HepG2 (cell line): ENCODE measurements around the gene CACNA2D1.

ENCODE experiments used
- AKAP8 ChIP-seq: sonication (generic); formaldehyde crosslinking; IDR thresholded peaks from 2 replicates; pipeline ENCODE4 v1.5.1; 2020; ENCODE audit warnings: mild to moderate bottlenecking, missing genetic modification reagents
- KAT7 ChIP-seq: IDR thresholded peaks from 2 replicates; pipeline ENCODE4 v1.6.1; 2018; ENCODE audit warnings: borderline replicate concordance, missing compliant biosample characterization
- KLF16 ChIP-seq, 2 experiments: sonication (generic) in 1 of 2; formaldehyde crosslinking in 1 of 2; IDR thresholded peaks; 2 replicates each; pipeline versions ENCODE4 v1.6.1 to v1.8.0; 2016 to 2023; ENCODE audit warnings: missing genetic modification reagents in 2 of 2, missing compliant biosample characterization in 1 of 2
- POLR2A ChIP-seq, 2 experiments: IDR thresholded peaks; 2 replicates each; pipeline ENCODE4 v1.6.1; 2011; ENCODE audit warnings: low read depth in 2 of 2, low read length in 2 of 2, mild to moderate bottlenecking in 1 of 2, moderate library complexity in 1 of 2; ENCODE audit not compliant: insufficient read depth in 1 of 2
- PRPF4 ChIP-seq: fragments of 200-400 bp; formaldehyde crosslinking; IDR thresholded peaks from 2 replicates; pipeline ENCODE4 v1.6.1; 2016; ENCODE audit warnings: low read length, low read depth; ENCODE audit not compliant: poor library complexity, severe bottlenecking
- SAFB2 ChIP-seq: sonication (generic); formaldehyde crosslinking; IDR thresholded peaks from 2 replicates; pipeline ENCODE4 v1.5.1; 2020; ENCODE audit warnings: missing genetic modification reagents, low read depth, mild to moderate bottlenecking, borderline replicate concordance
- TCF7L2 ChIP-seq: IDR thresholded peaks from 2 replicates; pipeline ENCODE4 v1.6.1; 2011; ENCODE audit warnings: mild to moderate bottlenecking, low read depth, low read length, moderate library complexity
- YY1 ChIP-seq: IDR thresholded peaks from 2 replicates; pipeline ENCODE4 v1.6.1; 2011; ENCODE audit warnings: low read length, low read depth, moderate library complexity, mild to moderate bottlenecking; ENCODE audit not compliant: insufficient read depth, insufficient replicate concordance
- ZFP41 ChIP-seq: sonication (generic); formaldehyde crosslinking; IDR thresholded peaks from 2 replicates; pipeline ENCODE4 v1.4.0; 2020; ENCODE audit warnings: mild to moderate bottlenecking, missing genetic modification reagents, borderline replicate concordance
- TF ChIP-seq, protein P1 (sequence below): sonication (generic); formaldehyde crosslinking; IDR thresholded peaks from 2 replicates; pipeline ENCODE4 v1.4.0; 2020; ENCODE audit warnings: missing genetic modification reagents

DNA sequence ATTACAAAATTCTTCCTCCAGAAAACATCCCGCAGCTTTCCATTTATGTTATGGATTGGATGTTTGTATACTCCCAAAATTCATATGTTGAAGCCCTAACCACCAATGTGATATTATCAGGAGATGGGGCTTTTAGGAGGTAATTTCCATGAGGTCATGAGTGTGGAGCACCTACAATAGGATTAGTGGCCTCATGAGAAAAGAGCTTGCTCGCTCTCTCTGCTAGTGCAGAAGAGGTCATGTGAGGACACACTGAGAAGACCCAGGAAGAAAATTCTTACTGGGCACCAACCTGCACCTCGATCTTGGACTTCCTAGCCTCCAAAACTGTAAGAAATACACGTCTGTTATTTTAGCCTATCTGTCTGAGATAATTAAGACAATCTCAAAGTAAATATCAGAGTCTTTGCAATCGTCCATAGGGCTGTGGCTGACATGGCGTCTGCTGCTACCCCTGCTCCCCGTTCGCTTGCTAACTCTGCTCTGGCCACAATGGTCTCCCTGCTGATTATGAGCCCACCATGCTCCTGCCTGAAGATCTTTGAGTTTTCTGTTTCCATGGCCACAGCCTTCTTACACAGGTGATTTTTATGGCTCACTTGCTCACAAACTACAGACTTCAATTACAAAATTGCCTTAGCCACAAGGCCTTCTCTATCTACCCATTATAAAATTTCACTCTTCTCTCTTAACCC is 333.3 kb downstream of the CACNA2D1 start:
- TF ChIP-seq, protein P1, sequence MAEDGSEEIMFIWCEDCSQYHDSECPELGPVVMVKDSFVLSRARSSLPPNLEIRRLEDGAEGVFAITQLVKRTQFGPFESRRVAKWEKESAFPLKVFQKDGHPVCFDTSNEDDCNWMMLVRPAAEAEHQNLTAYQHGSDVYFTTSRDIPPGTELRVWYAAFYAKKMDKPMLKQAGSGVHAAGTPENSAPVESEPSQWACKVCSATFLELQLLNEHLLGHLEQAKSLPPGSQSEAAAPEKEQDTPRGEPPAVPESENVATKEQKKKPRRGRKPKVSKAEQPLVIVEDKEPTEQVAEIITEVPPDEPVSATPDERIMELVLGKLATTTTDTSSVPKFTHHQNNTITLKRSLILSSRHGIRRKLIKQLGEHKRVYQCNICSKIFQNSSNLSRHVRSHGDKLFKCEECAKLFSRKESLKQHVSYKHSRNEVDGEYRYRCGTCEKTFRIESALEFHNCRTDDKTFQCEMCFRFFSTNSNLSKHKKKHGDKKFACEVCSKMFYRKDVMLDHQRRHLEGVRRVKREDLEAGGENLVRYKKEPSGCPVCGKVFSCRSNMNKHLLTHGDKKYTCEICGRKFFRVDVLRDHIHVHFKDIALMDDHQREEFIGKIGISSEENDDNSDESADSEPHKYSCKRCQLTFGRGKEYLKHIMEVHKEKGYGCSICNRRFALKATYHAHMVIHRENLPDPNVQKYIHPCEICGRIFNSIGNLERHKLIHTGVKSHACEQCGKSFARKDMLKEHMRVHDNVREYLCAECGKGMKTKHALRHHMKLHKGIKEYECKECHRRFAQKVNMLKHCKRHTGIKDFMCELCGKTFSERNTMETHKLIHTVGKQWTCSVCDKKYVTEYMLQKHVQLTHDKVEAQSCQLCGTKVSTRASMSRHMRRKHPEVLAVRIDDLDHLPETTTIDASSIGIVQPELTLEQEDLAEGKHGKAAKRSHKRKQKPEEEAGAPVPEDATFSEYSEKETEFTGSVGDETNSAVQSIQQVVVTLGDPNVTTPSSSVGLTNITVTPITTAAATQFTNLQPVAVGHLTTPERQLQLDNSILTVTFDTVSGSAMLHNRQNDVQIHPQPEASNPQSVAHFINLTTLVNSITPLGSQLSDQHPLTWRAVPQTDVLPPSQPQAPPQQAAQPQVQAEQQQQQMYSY (CRISPR knock-in tag) = no peak
- TF ChIP-seq ZFP41 (CRISPR knock-in tag) = no peak
- TF ChIP-seq POLR2A (IDR thresholded peaks at IDR 0.05; ENCODE audit: insufficient read depth in 1 of 2, low read depth in 2 of 2, low read length in 2 of 2) = no peak
- no peak for TF ChIP-seq SAFB2
- TF ChIP-seq AKAP8 (CRISPR knock-in tag) = no peak
- TF ChIP-seq TCF7L2 = no peak
- TF ChIP-seq PRPF4 = no peak
- TF ChIP-seq KAT7 (CRISPR knock-in tag) = no peak
- no peak for TF ChIP-seq YY1
- no peak for TF ChIP-seq KLF16 (CRISPR knock-in tag; IDR thresholded peaks at IDR 0.05)
